IMR-90 (cell line): ENCODE data around the gene NAA10. TPM values are rescaled to one million over a fixed set of nuclear protein-coding genes. Genes with fewer than 3 reads are reported as not detected.

Source experiments
- ATAC-seq: fragments of 200-7000 bp; cut with Tn5 transposase; 2 replicates; pipeline ENCODE4 v1.9.1; 2020; ENCODE audit warnings: low read depth, mild to moderate bottlenecking, moderate library complexity
- BruUV-seq: library from RNA; stranded (reverse); fragments of 400-500 nt; replicated peaks from 2 replicates; lab custom pipeline; 2021; lab: Mats Ljungman, UMichigan
- CTCF ChIA-PET: fragments of 300-600 bp; formaldehyde crosslinking; extraction: SDS; loops from one replicate; lab custom pipeline; 2021; ENCODE audit warnings: antibody characterized with exemption; lab: Yijun Ruan, JAX
- POLR2A ChIA-PET: fragments of 300-600 bp; sonication (Branson Sonifier 250); formaldehyde crosslinking; loops from one replicate; lab custom pipeline; 2022; ENCODE audit warnings: antibody characterized with exemption; ENCODE audit not compliant: unreplicated experiment; lab: Charles Lee
- DNase-seq: peaks from one replicate; pipeline ENCODE4 v3.0.0; 2013
- H2AFZ ChIP-seq: replicated peaks from 2 replicates; pipeline ENCODE3; 2013; ENCODE audit warnings: low read length, mild to moderate bottlenecking; ENCODE audit not compliant: poor library complexity
- H2AK5ac ChIP-seq: 2 replicates; pipeline ENCODE4 v1.6.1; 2013; ENCODE audit warnings: low read depth, low read length, inconsistent platforms
- H2AK9ac ChIP-seq: replicated peaks from 2 replicates; pipeline ENCODE3; 2013; ENCODE audit warnings: mild to moderate bottlenecking, low read depth, low read length, moderate library complexity; ENCODE audit not compliant: poor library complexity
- H2BK120ac ChIP-seq: 2 replicates; pipeline ENCODE4 v1.6.1; 2013; ENCODE audit warnings: low read depth, low read length, inconsistent platforms
- H2BK15ac ChIP-seq: 3 replicates; pipeline ENCODE4 v1.6.1; 2013; ENCODE audit warnings: low read depth, low read length, inconsistent platforms
- H2BK20ac ChIP-seq: 2 replicates; pipeline ENCODE4 v1.6.1; 2013; ENCODE audit warnings: low read depth, mild to moderate bottlenecking, inconsistent platforms, low read length, moderate library complexity
- H2BK5ac ChIP-seq: 2 replicates; pipeline ENCODE4 v1.6.1; 2013; ENCODE audit warnings: mild to moderate bottlenecking, low read depth, low read length, inconsistent platforms; ENCODE audit not compliant: poor library complexity, severe bottlenecking
- H3K14ac ChIP-seq: replicated peaks from 2 replicates; pipeline ENCODE4 v1.6.1; 2013; ENCODE audit warnings: low read depth, low read length, inconsistent platforms
- H3K18ac ChIP-seq: 2 replicates; pipeline ENCODE4 v1.6.1; 2013; ENCODE audit warnings: low read depth, low read length, control low read depth
- H3K23ac ChIP-seq: 2 replicates; pipeline ENCODE4 v1.6.1; 2013; ENCODE audit warnings: low read depth, low read length, inconsistent platforms
- H3K27ac ChIP-seq: 2 replicates; pipeline ENCODE4 v1.5.1; 2013; ENCODE audit warnings: mild to moderate bottlenecking, control low read depth, low read length; ENCODE audit not compliant: insufficient read depth
- H3K27me3 ChIP-seq: 2 replicates; pipeline ENCODE4 v1.6.1; 2013; ENCODE audit warnings: low read length; ENCODE audit not compliant: control insufficient read depth, insufficient read depth
- H3K36me3 ChIP-seq: 2 replicates; pipeline ENCODE4 v1.6.1; 2013; ENCODE audit warnings: low read length, mixed read lengths; ENCODE audit not compliant: control insufficient read depth, insufficient read depth
- H3K4ac ChIP-seq: 2 replicates; pipeline ENCODE4 v1.6.1; 2013; ENCODE audit warnings: low read depth, low read length, inconsistent platforms
- H3K4me1 ChIP-seq: 2 replicates; pipeline ENCODE4 v1.6.1; 2013; ENCODE audit warnings: low read length, mixed read lengths; ENCODE audit not compliant: control insufficient read depth, insufficient read depth
- H3K4me2 ChIP-seq: 2 replicates; pipeline ENCODE4 v1.6.1; 2013; ENCODE audit warnings: low read depth, mild to moderate bottlenecking, control low read depth, low read length, moderate library complexity
- H3K4me3 ChIP-seq: 2 replicates; pipeline ENCODE4 v1.5.1; 2013; ENCODE audit warnings: low read depth, mild to moderate bottlenecking, control low read depth, low read length, moderate library complexity; ENCODE audit not compliant: insufficient read depth
- H3K56ac ChIP-seq: 2 replicates; pipeline ENCODE4 v1.6.1; 2013; ENCODE audit warnings: low read length, inconsistent platforms; ENCODE audit not compliant: insufficient read depth; ENCODE audit errors: extremely low read depth
- H3K79me1 ChIP-seq, 2 experiments: 2 replicates each; pipeline ENCODE4 v1.6.1; 2013; ENCODE audit warnings: low read length in 2 of 2, inconsistent platforms in 1 of 2, low read depth in 1 of 2
- H3K9ac ChIP-seq: 2 replicates; pipeline ENCODE4 v1.6.1; 2013; ENCODE audit warnings: low read depth, low read length, control low read depth
- H3K9me1 ChIP-seq: 2 replicates; pipeline ENCODE4 v1.6.1; 2013; ENCODE audit warnings: low read length, inconsistent platforms; ENCODE audit not compliant: insufficient read depth
- H3K9me3 ChIP-seq: 2 replicates; pipeline ENCODE4 v1.6.1; 2013; ENCODE audit warnings: low read length; ENCODE audit not compliant: control insufficient read depth, insufficient read depth
- H4K20me1 ChIP-seq: 2 replicates; pipeline ENCODE4 v1.6.1; 2013; ENCODE audit warnings: low read length, inconsistent platforms; ENCODE audit not compliant: insufficient read depth
- H4K5ac ChIP-seq: 2 replicates; pipeline ENCODE4 v1.6.1; 2013; ENCODE audit warnings: mild to moderate bottlenecking, low read depth, low read length, control low read depth
- H4K8ac ChIP-seq, 2 experiments: 2 replicates each; pipeline ENCODE4 v1.6.1; 2013; ENCODE audit warnings: low read depth in 2 of 2, low read length in 2 of 2, control low read depth in 1 of 2, inconsistent platforms in 1 of 2
- H4K91ac ChIP-seq: 2 replicates; pipeline ENCODE4 v1.6.1; 2013; ENCODE audit warnings: low read depth, low read length, inconsistent platforms; ENCODE audit not compliant: insufficient read depth
- BHLHE40 ChIP-seq: fragments of 150-350 bp; IDR thresholded peaks from 2 replicates; pipeline ENCODE4 v1.6.1; 2016; ENCODE audit warnings: mild to moderate bottlenecking, low read depth, low read length
- CEBPB ChIP-seq: IDR thresholded peaks from 2 replicates; pipeline ENCODE4 v1.6.1; 2012; ENCODE audit warnings: low read depth, low read length, improper control_type of control experiment
- CHD1 ChIP-seq: IDR thresholded peaks from 2 replicates; pipeline ENCODE4 v1.6.1; 2012; ENCODE audit warnings: low read depth, low read length, improper control_type of control experiment
- ELK1 ChIP-seq: fragments of 150-350 bp; IDR thresholded peaks from 2 replicates; pipeline ENCODE4 v1.6.1; 2016; ENCODE audit warnings: low read depth, mild to moderate bottlenecking, low read length, moderate library complexity, borderline replicate concordance
- FOS ChIP-seq: fragments of 150-350 bp; IDR thresholded peaks from 2 replicates; pipeline ENCODE4 v1.6.1; 2016; ENCODE audit warnings: low read depth, low read length
- MAFK ChIP-seq: IDR thresholded peaks from 2 replicates; pipeline ENCODE4 v1.6.1; 2012; ENCODE audit warnings: low read depth, low read length, improper control_type of control experiment
- MAZ ChIP-seq: IDR thresholded peaks from 2 replicates; pipeline ENCODE4 v1.6.1; 2012; ENCODE audit warnings: low read depth, mild to moderate bottlenecking, low read length, improper control_type of control experiment, moderate library complexity, borderline replicate concordance
- MXI1 ChIP-seq: IDR thresholded peaks from 2 replicates; pipeline ENCODE4 v1.6.1; 2012; ENCODE audit warnings: low read depth, mild to moderate bottlenecking, low read length, moderate library complexity, borderline replicate concordance
- NFE2L2 ChIP-seq: fragments of 150-350 bp; IDR thresholded peaks from 2 replicates; pipeline ENCODE4 v1.6.1; 2016; ENCODE audit warnings: low read depth, mild to moderate bottlenecking, low read length
- POLR2A ChIP-seq: IDR thresholded peaks from 2 replicates; pipeline ENCODE4 v1.6.1; 2012; ENCODE audit warnings: mild to moderate bottlenecking, low read depth, low read length
- RAD21 ChIP-seq: IDR thresholded peaks from 2 replicates; pipeline ENCODE4 v1.6.1; 2012; ENCODE audit warnings: low read length, improper control_type of control experiment
- RCOR1 ChIP-seq: IDR thresholded peaks from 2 replicates; pipeline ENCODE4 v1.6.1; 2012; ENCODE audit warnings: mild to moderate bottlenecking, low read length, improper control_type of control experiment; ENCODE audit not compliant: insufficient replicate concordance
- RFX5 ChIP-seq: IDR thresholded peaks from 2 replicates; pipeline ENCODE4 v1.8.0; 2012; ENCODE audit warnings: low read depth, mild to moderate bottlenecking, low read length, moderate library complexity
- SMC3 ChIP-seq: fragments of 150-350 bp; IDR thresholded peaks from 2 replicates; pipeline ENCODE4 v1.6.1; 2016; ENCODE audit warnings: low read depth, mild to moderate bottlenecking, antibody characterized with exemption, low read length, moderate library complexity
- USF2 ChIP-seq: fragments of 150-350 bp; IDR thresholded peaks from 2 replicates; pipeline ENCODE4 v1.6.1; 2017; ENCODE audit warnings: mild to moderate bottlenecking, antibody characterized with exemption, low read length, low read depth
- WGBS, 2 experiments: methylation state at CpG; one replicate each; pipeline versions ENCODE4 v1.1.5 to v1.1.7; 2013; ENCODE audit warnings: missing lambda C conversion rate in 2 of 2; ENCODE audit not compliant: insufficient read length in 1 of 2; ENCODE audit errors: extremely low coverage in 2 of 2; 5-methylcytosine and 5-hydroxymethylcytosine counted together
- dilution Hi-C: fragments of 300-500 bp; cut with HindIII; formaldehyde crosslinking; loops from one replicate; pipeline ENCODE4 v1.14.3; 2018; ENCODE audit warnings: low sequenced_read_pairs; ENCODE audit not compliant: unreplicated experiment
- in situ Hi-C: fragments of 300-500 bp; cut with MboI; formaldehyde crosslinking; loops from 3 replicates; pipeline ENCODE4 v1.14.3; 2019; ENCODE audit warnings: low sequenced_read_pairs, inconsistent platforms, mixed read lengths
- intact Hi-C: fragments of 100-400 bp; cut with micrococcal nuclease; formaldehyde crosslinking; loops from 2 replicates; pipeline ENCODE4 v1.10.0; 2022
- polyA plus RNA-seq, 3 experiments: library from polyadenylated mRNA; depleted of rRNA; stranded (reverse); fragments of >200 nt; gene quantifications; 2 replicates each; pipeline ENCODE4 v1.2.3, GENCODE V29; 2012; ENCODE audit warnings: low replicate concordance in 1 of 3
- total RNA-seq: library from RNA; depleted of rRNA; stranded (reverse); fragments of >200 nt; gene quantifications from 2 replicates; pipeline ENCODE4 v1.2.3, GENCODE V29; 2012
- TF ChIP-seq, protein P1 (sequence below): conservative IDR thresholded peaks from 2 replicates; pipeline ENCODE4 v1.5.1; 2012; ENCODE audit warnings: mild to moderate bottlenecking, low read depth, low read length, improper control_type of control experiment

NAA10 gene
- total and polyA plus RNA-seq, 2 of the 4 experiments (the other 2 are of a cell fraction) = 98.6 to 172 TPM

GRCh38 chrX:153911798-153912197, 23.0 kb downstream of the NAA10 start:
- Histone ChIP-seq H3K18ac (no peak overlapping the region), H3K56ac (no peak overlapping the region), H3K36me3 (no peaks in the 10 kb centered on the region), H3K4me3 (no peak overlapping the region), H2AFZ (no peak overlapping the region), H3K79me1 (no peaks in the 10 kb centered on the region), H4K8ac (no peak overlapping the region), H3K9ac (no peak overlapping the region), H2AK9ac (no peak overlapping the region), H3K4ac (no peak overlapping the region), H4K5ac (no peak overlapping the region), H3K27me3 (peaks cover 19% of the 10 kb centered on the region), H2AK5ac (no peak overlapping the region), H2BK20ac (no peak overlapping the region), H2BK5ac (no peak overlapping the region), H2BK15ac (no peak overlapping the region), H3K23ac (no peak overlapping the region), H3K4me1 (no peaks in the 10 kb centered on the region), H3K27ac (no peak overlapping the region), H3K14ac (no peak overlapping the region), H3K9me1 (no peaks in the 10 kb centered on the region), H3K4me2 (no peak overlapping the region), H2BK120ac (no peak overlapping the region), H4K20me1 (no peaks in the 10 kb centered on the region), H4K91ac (no peak overlapping the region), H3K9me3 (no peaks in the 10 kb centered on the region; the same call in 1 of the 2 replicates)
- no TSS peak for BruUV-seq
- CTCF ChIA-PET = no interaction called here
- POLR2A ChIA-PET = no interaction called here
- ATAC-seq = no peak
- dilution Hi-C loops = no loop called here
- TF ChIP-seq BHLHE40 = no peak
- TF ChIP-seq MAZ = no peak
- no peak for TF ChIP-seq ELK1
- TF ChIP-seq MXI1 = no peak
- TF ChIP-seq RCOR1 = no peak
- no peak for TF ChIP-seq FOS
- no peak for TF ChIP-seq USF2
- TF ChIP-seq SMC3 = no peak
- no peak for TF ChIP-seq RFX5
- TF ChIP-seq, protein P1, sequence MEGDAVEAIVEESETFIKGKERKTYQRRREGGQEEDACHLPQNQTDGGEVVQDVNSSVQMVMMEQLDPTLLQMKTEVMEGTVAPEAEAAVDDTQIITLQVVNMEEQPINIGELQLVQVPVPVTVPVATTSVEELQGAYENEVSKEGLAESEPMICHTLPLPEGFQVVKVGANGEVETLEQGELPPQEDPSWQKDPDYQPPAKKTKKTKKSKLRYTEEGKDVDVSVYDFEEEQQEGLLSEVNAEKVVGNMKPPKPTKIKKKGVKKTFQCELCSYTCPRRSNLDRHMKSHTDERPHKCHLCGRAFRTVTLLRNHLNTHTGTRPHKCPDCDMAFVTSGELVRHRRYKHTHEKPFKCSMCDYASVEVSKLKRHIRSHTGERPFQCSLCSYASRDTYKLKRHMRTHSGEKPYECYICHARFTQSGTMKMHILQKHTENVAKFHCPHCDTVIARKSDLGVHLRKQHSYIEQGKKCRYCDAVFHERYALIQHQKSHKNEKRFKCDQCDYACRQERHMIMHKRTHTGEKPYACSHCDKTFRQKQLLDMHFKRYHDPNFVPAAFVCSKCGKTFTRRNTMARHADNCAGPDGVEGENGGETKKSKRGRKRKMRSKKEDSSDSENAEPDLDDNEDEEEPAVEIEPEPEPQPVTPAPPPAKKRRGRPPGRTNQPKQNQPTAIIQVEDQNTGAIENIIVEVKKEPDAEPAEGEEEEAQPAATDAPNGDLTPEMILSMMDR = no peak
- no peak for TF ChIP-seq POLR2A
- no peak for TF ChIP-seq CEBPB
- no peak for TF ChIP-seq NFE2L2
- no peak for TF ChIP-seq CHD1
- no peak for TF ChIP-seq RAD21
- no peak for TF ChIP-seq MAFK
- in situ Hi-C loops = loop anchor here (25.0 kb wide), 1 partner anchor 949 kb away; no protein-coding TSS in a partner anchor
- intact Hi-C loops = no loop called here
- DNase-seq = no peak
- 92% methylated on average over 2 of the region's 6 CpGs; no CpG with 5 or more reads in 1 of the 2 experiments for WGBS, 2 experiments
